KMS-11 (cell line): ENCODE results near the gene NLRP14.

ENCODE experiments used
- H2AFZ ChIP-seq: fragments of 200-600 bp; sonication (generic); 2 replicates; pipeline ENCODE4 v1.6.1; 2016; ENCODE audit warnings: antibody characterized with exemption, mixed run types, low read depth
- H3K27ac ChIP-seq: fragments of 200-600 bp; sonication (generic); 2 replicates; pipeline ENCODE4 v1.6.1; 2016; ENCODE audit warnings: mild to moderate bottlenecking, mixed run types
- H3K27me3 ChIP-seq: fragments of 200-600 bp; sonication (generic); 2 replicates; pipeline ENCODE4 v1.6.1; 2017; ENCODE audit warnings: mild to moderate bottlenecking, low read depth, mixed run types, moderate library complexity; ENCODE audit not compliant: insufficient read depth
- H3K36me3 ChIP-seq: fragments of 200-600 bp; sonication (generic); 2 replicates; pipeline ENCODE4 v1.6.1; 2017; ENCODE audit warnings: mild to moderate bottlenecking, mixed run types; ENCODE audit not compliant: insufficient read depth
- H3K4me1 ChIP-seq: fragments of 200-600 bp; sonication (generic); 2 replicates; pipeline ENCODE4 v1.6.1; 2016; ENCODE audit warnings: mild to moderate bottlenecking, low read depth, mixed run types; ENCODE audit not compliant: poor library complexity, severe bottlenecking
- H3K4me2 ChIP-seq: fragments of 200-600 bp; sonication (generic); 2 replicates; pipeline ENCODE4 v1.7.0; 2016; ENCODE audit warnings: mild to moderate bottlenecking, mixed run types
- H3K4me3 ChIP-seq: fragments of 200-600 bp; sonication (generic); IDR thresholded peaks from 2 replicates; pipeline ENCODE4 v1.6.1; 2017; ENCODE audit warnings: low read depth, low read length, mixed read lengths; ENCODE audit not compliant: insufficient read depth
- H3K79me2 ChIP-seq: fragments of 200-600 bp; sonication (generic); 2 replicates; pipeline ENCODE4 v1.6.1; 2016; ENCODE audit warnings: low read depth, mixed run types; ENCODE audit not compliant: insufficient read depth
- H3K9ac ChIP-seq: fragments of 200-600 bp; sonication (generic); 2 replicates; pipeline ENCODE4 v1.6.1; 2016; ENCODE audit warnings: mild to moderate bottlenecking, mixed run types
- H4K20me1 ChIP-seq: fragments of 200-600 bp; sonication (generic); 2 replicates; pipeline ENCODE4 v1.6.1; 2016; ENCODE audit warnings: mild to moderate bottlenecking, mixed run types; ENCODE audit not compliant: insufficient read depth
- CTCF ChIP-seq: fragments of 200-600 bp; sonication (generic); conservative IDR thresholded peaks from 2 replicates; pipeline ENCODE4 v1.6.1; 2017; ENCODE audit warnings: low read depth, mild to moderate bottlenecking, antibody characterized with exemption, low read length, moderate library complexity, mixed read lengths

Gene NLRP14

GRCh38 chr11:7116370-7116769, 96.1 kb downstream of the NLRP14 start:
- Histone ChIP-seq H4K20me1 (no peaks in the 10 kb centered on the region), H3K79me2 (no peaks in the 10 kb centered on the region), H3K9ac (no peak overlapping the region), H3K4me1 (no peaks in the 10 kb centered on the region), H3K27ac (no peak overlapping the region), H3K36me3 (no peaks in the 10 kb centered on the region), H2AFZ (no peak overlapping the region), H3K27me3 (no peaks in the 10 kb centered on the region), H3K4me3 (no peak overlapping the region), H3K4me2 (no peak overlapping the region)
- no peak for TF ChIP-seq CTCF
